ENCODE data around the gene ATP6V0A4.

DNA sequence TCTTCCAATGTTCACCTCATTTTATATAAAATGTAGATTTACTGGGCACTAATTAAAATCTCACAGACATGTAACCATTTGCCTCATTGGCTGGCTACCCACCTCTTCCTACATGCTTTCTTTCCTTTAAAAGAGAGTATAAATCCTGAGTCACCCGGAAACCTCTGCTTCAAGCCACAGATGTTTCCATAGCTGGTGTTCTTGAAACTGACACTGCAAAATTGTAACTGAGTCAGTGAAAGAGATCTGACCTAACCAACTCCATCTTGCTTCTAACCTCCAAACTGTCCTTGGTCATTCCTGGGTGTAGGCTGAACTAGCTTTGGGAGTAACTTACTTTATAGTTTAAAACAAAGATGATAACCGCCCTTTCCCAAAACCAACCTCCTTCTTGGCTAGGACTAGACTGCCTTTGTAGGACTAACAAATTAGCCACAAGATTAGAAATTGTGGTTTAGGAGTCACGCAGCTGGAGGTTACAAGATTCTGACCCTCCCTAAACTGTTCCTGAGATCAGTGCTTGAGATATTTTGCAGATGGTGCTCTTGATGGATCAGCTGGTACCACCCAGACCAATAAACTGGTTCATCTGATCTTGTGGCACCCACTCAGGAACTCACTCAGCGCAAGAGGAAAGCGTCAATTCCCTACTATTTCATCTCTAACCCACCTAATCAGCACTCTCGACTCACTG, 130.3 kb downstream of the ATP6V0A4 start:
- TF ChIP-seq, protein P1, sequence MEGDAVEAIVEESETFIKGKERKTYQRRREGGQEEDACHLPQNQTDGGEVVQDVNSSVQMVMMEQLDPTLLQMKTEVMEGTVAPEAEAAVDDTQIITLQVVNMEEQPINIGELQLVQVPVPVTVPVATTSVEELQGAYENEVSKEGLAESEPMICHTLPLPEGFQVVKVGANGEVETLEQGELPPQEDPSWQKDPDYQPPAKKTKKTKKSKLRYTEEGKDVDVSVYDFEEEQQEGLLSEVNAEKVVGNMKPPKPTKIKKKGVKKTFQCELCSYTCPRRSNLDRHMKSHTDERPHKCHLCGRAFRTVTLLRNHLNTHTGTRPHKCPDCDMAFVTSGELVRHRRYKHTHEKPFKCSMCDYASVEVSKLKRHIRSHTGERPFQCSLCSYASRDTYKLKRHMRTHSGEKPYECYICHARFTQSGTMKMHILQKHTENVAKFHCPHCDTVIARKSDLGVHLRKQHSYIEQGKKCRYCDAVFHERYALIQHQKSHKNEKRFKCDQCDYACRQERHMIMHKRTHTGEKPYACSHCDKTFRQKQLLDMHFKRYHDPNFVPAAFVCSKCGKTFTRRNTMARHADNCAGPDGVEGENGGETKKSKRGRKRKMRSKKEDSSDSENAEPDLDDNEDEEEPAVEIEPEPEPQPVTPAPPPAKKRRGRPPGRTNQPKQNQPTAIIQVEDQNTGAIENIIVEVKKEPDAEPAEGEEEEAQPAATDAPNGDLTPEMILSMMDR (IDR thresholded peaks at IDR 0.05; ENCODE audit: insufficient read depth, low read length) = no peak
- TF ChIP-seq GABPA (IDR thresholded peaks at IDR 0.05; ENCODE audit: low read depth) = no peak
- TF ChIP-seq, protein P2, sequence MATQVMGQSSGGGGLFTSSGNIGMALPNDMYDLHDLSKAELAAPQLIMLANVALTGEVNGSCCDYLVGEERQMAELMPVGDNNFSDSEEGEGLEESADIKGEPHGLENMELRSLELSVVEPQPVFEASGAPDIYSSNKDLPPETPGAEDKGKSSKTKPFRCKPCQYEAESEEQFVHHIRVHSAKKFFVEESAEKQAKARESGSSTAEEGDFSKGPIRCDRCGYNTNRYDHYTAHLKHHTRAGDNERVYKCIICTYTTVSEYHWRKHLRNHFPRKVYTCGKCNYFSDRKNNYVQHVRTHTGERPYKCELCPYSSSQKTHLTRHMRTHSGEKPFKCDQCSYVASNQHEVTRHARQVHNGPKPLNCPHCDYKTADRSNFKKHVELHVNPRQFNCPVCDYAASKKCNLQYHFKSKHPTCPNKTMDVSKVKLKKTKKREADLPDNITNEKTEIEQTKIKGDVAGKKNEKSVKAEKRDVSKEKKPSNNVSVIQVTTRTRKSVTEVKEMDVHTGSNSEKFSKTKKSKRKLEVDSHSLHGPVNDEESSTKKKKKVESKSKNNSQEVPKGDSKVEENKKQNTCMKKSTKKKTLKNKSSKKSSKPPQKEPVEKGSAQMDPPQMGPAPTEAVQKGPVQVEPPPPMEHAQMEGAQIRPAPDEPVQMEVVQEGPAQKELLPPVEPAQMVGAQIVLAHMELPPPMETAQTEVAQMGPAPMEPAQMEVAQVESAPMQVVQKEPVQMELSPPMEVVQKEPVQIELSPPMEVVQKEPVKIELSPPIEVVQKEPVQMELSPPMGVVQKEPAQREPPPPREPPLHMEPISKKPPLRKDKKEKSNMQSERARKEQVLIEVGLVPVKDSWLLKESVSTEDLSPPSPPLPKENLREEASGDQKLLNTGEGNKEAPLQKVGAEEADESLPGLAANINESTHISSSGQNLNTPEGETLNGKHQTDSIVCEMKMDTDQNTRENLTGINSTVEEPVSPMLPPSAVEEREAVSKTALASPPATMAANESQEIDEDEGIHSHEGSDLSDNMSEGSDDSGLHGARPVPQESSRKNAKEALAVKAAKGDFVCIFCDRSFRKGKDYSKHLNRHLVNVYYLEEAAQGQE (IDR thresholded peaks at IDR 0.05; ENCODE audit: insufficient replicate concordance, low read depth) = no peak
- TF ChIP-seq POLR2AphosphoS5 (IDR thresholded peaks at IDR 0.05; ENCODE audit: low read depth) = no peak
- no peak for TF ChIP-seq SPI1 (IDR thresholded peaks at IDR 0.05; ENCODE audit: borderline replicate concordance, low read depth)
